PC-9 (cell line): Measurements from ENCODE around the gene CCKAR.

ENCODE experiments used
- EZH2 ChIP-seq: fragments of 200-600 bp; sonication (generic); IDR thresholded peaks from 2 replicates; pipeline ENCODE4 v1.8.0; 2017; ENCODE audit warnings: antibody characterized with exemption, low read depth
- TF ChIP-seq, protein P1 (sequence below): fragments of 200-600 bp; sonication (generic); conservative IDR thresholded peaks from 2 replicates; pipeline ENCODE4 v1.6.1; 2017; ENCODE audit warnings: mixed run types, antibody characterized with exemption, mild to moderate bottlenecking, moderate library complexity

- TF ChIP-seq EZH2: no peak
- TF ChIP-seq, protein P1, sequence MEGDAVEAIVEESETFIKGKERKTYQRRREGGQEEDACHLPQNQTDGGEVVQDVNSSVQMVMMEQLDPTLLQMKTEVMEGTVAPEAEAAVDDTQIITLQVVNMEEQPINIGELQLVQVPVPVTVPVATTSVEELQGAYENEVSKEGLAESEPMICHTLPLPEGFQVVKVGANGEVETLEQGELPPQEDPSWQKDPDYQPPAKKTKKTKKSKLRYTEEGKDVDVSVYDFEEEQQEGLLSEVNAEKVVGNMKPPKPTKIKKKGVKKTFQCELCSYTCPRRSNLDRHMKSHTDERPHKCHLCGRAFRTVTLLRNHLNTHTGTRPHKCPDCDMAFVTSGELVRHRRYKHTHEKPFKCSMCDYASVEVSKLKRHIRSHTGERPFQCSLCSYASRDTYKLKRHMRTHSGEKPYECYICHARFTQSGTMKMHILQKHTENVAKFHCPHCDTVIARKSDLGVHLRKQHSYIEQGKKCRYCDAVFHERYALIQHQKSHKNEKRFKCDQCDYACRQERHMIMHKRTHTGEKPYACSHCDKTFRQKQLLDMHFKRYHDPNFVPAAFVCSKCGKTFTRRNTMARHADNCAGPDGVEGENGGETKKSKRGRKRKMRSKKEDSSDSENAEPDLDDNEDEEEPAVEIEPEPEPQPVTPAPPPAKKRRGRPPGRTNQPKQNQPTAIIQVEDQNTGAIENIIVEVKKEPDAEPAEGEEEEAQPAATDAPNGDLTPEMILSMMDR: no peak
Observed at GRCh38 chr4:26509681-26510333, 19.5 kb upstream of the CCKAR start.
